ENCODE results near the gene PLAAT5. TPM values are rescaled to one million over a fixed set of nuclear protein-coding genes. Genes with fewer than 3 reads are reported as not detected.
"Not testable (repeated sequence)": the region's sequence is repeated elsewhere in the genome, so short reads cannot be mapped to it uniquely, and the experiment has no call there.

Gene PLAAT5, protein sequence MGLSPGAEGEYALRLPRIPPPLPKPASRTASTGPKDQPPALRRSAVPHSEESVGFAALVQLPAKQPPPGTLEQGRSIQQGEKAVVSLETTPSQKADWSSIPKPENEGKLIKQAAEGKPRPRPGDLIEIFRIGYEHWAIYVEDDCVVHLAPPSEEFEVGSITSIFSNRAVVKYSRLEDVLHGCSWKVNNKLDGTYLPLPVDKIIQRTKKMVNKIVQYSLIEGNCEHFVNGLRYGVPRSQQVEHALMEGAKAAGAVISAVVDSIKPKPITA
- under 1 TPM; 0.53 to 0.86 (median 0.68) TPM for polyA plus RNA-seq (ENCODE audit: insufficient read length in 4 of 4)

- peak in 1 of 4 donors; percentile 32 for DNase-seq (ENCODE audit: low read depth in 4 of 4, low spot score in 3 of 4)
These were observed at the start of gene PLAAT5 for GRCh38 chr11:63490551-63491239. Gene PLAAT5, minus strand, starts transcription at chr11:63491167. Its CDS starts 133 bp downstream, at chr11:63491034.

GRCh38 chr11:63537293-63538101, 46.5 kb upstream of the PLAAT5 start:
- no peak for DNase-seq (ENCODE audit: low read depth in 4 of 4, low spot score in 3 of 4)

DNA sequence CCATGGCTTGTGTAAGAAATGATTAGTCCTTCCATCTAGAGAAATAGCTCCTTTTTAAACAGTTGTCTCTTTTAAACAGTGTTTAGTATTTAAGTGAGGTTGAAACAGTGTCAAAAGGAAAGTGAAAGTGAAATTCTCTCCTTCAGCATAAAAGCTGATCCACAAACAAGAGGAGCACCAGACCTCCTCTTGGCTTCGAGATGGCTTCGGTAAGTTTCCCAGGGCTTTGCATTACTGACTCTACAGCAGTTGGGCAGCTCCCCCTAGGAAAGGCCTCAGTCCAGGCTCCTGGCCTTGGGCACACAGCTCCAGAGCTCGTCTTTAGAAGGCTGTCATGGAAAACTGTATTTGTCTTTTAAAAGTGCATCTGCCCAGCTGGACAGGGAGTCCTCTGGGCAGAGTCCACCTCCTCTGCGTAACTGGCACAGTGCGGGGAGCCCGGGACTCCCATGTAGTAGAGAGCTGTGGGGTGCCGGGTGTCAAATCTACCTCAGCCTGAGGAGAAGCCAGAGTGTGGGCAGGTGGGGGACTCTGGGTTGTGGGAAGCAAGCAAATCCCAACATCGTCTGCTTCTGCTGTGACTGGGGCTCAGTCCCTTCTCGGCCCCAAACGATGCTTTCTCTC, 45.8 kb upstream of the PLAAT5 start, which contains the start of gene PLAAT4:
Gene PLAAT4, plus strand, starts transcription at position 140 of the 624 bp plus-strand sequence. Its CDS starts 61 bp downstream, at position 201.
- peak in 1 of 4 donors; percentile 36 for DNase-seq (ENCODE audit: low read depth in 4 of 4, low spot score in 3 of 4)

GRCh38 chr11:63535734-63536133, 44.8 kb upstream of the PLAAT5 start:
- no peak for DNase-seq (ENCODE audit: low read depth in 4 of 4, low spot score in 3 of 4)

DNA sequence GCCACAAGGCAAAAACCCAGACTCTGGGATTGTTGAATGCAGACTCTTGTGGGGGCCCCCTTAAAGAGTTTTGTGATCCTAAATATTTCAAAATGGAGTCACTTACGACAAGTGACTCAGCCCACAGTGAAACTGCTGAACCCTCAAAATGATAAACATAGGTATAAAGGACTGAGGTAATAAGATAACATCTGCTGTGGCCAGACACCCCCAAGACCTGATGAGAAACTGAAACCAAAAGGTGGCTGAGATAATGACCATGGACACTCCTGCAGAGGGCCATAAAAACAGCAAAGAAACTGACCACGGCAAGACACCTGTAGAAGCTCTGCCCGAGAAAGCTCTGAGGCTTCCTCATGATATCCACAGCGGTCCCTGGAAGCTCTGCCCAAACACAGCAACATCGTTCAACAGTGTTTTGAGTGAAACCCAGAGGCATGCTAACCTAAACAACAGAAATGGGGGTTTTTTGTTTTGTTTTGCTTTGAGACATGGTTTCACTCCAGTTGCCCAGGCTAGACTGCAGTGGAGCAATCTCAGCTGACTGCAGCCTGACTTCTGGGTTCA, 44.0 kb upstream of the PLAAT5 start:
- no peak for DNase-seq (ENCODE audit: low read depth in 4 of 4, low spot score in 3 of 4)

GRCh38 chr11:63534076-63534475, 43.1 kb upstream of the PLAAT5 start:
- no peak for DNase-seq (ENCODE audit: low read depth in 4 of 4, low spot score in 3 of 4)

- no peak for DNase-seq (ENCODE audit: low read depth in 4 of 4, low spot score in 3 of 4)
These were observed 42.0 kb upstream of the PLAAT5 start for GRCh38 chr11:63532799-63533475.

GRCh38 chr11:63532117-63532516, 41.1 kb upstream of the PLAAT5 start:
- no peak for DNase-seq (ENCODE audit: low read depth in 4 of 4, low spot score in 3 of 4)

GRCh38 chr11:63531074-63531792, 40.3 kb upstream of the PLAAT5 start:
- not testable (repeated sequence) for DNase-seq (ENCODE audit: low read depth in 4 of 4, low spot score in 3 of 4)

DNA sequence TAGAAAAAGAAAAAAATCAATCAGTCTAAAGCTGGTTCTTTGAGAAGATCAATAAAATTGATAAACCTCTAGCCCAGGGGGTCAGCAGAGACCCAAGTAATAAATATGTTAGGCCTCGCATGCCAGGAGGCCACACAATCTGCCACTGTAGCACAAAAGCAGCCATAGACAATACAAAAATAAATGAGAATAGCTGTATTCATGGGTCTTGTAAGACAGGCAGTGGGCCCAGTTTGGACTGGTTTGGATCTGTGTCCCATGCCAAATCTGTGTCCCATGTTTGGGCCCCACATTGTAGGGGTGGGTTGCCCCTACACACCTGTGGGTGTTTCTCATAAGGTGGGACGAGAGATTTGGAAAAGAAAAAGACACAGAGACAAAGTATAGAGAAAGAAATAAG, 39.1 kb upstream of the PLAAT5 start:
- DNase-seq (ENCODE audit: low read depth in 4 of 4, low spot score in 3 of 4), result no peak

GRCh38 chr11:63529373-63529772, 38.4 kb upstream of the PLAAT5 start:
- not testable (repeated sequence) for DNase-seq (ENCODE audit: low read depth in 4 of 4, low spot score in 3 of 4)

- not testable (repeated sequence) for DNase-seq (ENCODE audit: low read depth in 4 of 4, low spot score in 3 of 4)
These were observed 37.8 kb upstream of the PLAAT5 start for GRCh38 chr11:63528729-63529278.

DNA sequence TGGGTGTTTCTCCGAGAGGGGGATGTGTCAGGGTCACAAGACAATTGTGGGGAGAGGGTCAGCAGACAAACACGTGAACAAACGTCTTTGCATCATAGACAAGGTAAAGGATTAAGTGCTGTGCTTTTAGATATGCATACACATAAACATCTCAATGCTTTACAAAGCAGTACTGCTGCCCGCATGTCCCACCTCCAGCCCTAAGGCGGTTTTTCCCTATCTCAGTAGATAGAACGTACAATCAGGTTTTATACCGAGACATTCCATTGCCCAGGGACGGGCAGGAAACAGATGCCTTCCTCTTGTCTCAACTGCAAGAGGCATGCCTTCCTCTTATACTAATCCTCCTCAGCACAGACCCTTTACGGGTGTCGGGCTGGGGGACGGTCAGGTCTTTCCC, 37.2 kb upstream of the PLAAT5 start:
- not testable (repeated sequence) for DNase-seq (ENCODE audit: low read depth in 4 of 4, low spot score in 3 of 4)

DNA sequence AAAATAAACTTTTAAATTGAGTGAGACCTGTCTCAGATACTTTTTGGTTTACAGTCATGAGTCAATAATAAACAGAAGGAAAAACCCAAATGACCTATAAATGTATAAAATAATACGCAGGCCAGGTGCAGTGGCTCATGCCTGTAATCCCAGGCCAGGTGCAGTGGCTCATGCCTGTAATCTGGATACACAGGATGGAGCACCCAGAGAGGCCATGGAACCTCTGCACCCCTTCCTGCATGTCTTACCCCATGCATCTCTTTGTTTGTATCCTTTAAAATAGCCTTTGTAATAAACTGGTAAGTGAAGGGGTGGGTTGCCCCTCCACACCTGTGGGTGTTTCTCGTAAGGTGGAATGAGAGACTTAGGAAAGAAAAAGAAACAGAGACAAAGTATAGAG, 36.7 kb upstream of the PLAAT5 start:
- no peak for DNase-seq (ENCODE audit: low read depth in 4 of 4, low spot score in 3 of 4)

DNA sequence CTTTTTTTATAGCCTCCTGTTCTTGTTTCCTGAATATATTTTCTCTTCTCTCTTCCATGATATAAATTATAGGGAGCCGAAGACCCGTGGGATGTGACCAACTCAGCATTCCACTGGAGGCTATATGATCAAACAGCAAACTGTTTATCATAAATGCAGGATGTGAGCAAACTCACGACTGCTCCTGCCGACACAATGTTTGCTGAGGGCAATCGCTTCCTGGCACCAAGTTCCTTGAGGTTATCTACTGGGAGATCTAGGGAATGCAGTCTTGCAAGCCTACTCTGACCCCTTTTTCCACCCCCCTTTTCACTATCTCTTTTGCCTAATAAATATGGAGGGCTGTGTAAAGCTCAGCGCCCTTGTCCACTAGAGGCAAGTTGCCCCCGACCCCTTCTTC, 32.2 kb upstream of the PLAAT5 start:
- DNase-seq (ENCODE audit: low read depth in 4 of 4, low spot score in 3 of 4), result no peak

DNA sequence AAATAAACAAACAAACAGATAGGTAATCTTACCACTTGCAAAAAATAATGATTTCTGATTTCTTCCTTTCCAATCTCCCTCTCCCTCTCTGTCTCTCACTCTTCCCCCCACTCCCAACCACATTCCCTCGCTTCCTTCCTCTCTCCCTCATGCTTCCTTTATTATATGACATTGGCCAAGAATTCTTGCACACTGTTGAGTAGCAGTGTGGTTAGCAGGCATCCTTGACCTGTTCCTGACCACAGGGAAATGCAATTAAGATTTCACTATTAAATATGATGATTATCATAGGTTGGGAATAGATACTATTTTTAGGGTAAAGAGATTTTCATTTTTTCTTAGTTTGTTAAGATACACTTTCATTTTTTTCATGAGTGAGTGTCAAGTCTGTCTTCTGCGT, 30.9 kb upstream of the PLAAT5 start:
- no peak for DNase-seq (ENCODE audit: low read depth in 4 of 4, low spot score in 3 of 4)

- no peak for DNase-seq (ENCODE audit: low read depth in 4 of 4, low spot score in 3 of 4)
These were observed 29.7 kb upstream of the PLAAT5 start for GRCh38 chr11:63520606-63521170.

- DNase-seq (ENCODE audit: low read depth in 4 of 4, low spot score in 3 of 4), result no peak
These were observed 27.6 kb upstream of the PLAAT5 start for GRCh38 chr11:63518548-63518947.
